Endothelial cell (in vitro differentiated cells): ENCODE measurements around the gene SEC24A. TPM values are rescaled to one million over a fixed set of nuclear protein-coding genes. Genes with fewer than 3 reads are reported as not detected.

ENCODE experiments used
- DNase-seq: peaks from one replicate; pipeline ENCODE4 v3.0.0; 2021; ENCODE audit warnings: low spot score
- H3K27ac Mint-ChIP-seq: one replicate; pipeline ENCODE4 v1.8.0; 2021; ENCODE audit warnings: mixed read lengths, inconsistent platforms; ENCODE audit not compliant: unreplicated experiment
- H3K27me3 Mint-ChIP-seq: one replicate; pipeline ENCODE4 v1.8.0; 2021; ENCODE audit warnings: mild to moderate bottlenecking, moderate library complexity, mixed read lengths, inconsistent platforms; ENCODE audit not compliant: unreplicated experiment
- H3K36me3 Mint-ChIP-seq: one replicate; pipeline ENCODE4 v1.8.0; 2021; ENCODE audit warnings: mild to moderate bottlenecking, low read depth, mixed read lengths, inconsistent platforms; ENCODE audit not compliant: unreplicated experiment
- H3K4me1 Mint-ChIP-seq: one replicate; pipeline ENCODE4 v1.8.0; 2021; ENCODE audit warnings: mild to moderate bottlenecking, mixed read lengths, inconsistent platforms; ENCODE audit not compliant: unreplicated experiment
- H3K4me3 Mint-ChIP-seq: one replicate; pipeline ENCODE4 v1.8.0; 2021; ENCODE audit warnings: mild to moderate bottlenecking, mixed read lengths, inconsistent platforms; ENCODE audit not compliant: unreplicated experiment
- H3K9me3 Mint-ChIP-seq: one replicate; pipeline ENCODE4 v1.8.0; 2021; ENCODE audit warnings: mixed read lengths, inconsistent platforms; ENCODE audit not compliant: unreplicated experiment
- total RNA-seq: library from RNA; stranded (reverse); fragmentation: NEBNext Ultra II Directional; extraction: Animal tissue kit (Norgen Biotek cat#: 25700); gene quantifications from one replicate; pipeline ENCODE4 v1.2.1, GENCODE V29; 2021; ENCODE audit not compliant: unreplicated experiment
- TF ChIP-seq, protein P1 (sequence below): fragments of 200-600 bp; sonication (generic); IDR thresholded peaks from one replicate; pipeline ENCODE4 v1.5.0; 2021; ENCODE audit warnings: antibody characterized with exemption; ENCODE audit not compliant: unreplicated experiment

Gene SEC24A
- total RNA-seq, 1 donor from 2014 or later = 17.6 TPM

DNA sequence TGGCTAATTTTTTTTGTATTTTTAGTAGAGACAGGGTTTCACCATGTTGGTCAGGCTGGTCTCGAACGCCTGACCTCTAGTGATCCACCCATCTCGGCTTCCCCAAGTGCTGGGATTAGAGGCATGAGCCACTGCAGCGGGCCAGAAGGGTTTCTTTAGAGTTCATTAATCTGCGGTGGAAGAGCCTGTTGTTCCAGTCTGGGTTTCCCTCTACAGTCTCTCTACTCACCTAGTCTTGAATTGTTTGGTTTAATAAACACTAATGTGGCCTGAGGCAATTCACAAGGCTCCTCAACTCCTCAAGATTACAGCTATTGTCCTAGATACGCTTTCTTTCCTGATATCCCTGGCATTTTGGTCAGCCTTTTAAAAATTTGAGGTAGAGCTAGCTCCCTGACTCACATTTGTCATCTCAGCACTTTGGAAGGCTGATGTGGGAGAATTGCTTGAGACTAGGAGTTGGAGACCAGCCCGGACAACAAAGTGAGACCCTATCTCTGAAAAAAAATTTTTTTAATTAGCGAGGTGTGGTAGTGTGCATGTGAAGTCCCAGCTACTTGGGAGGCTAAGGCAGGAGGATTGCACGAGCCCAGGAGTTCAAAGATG lies 11.4 kb upstream of the SEC24A start:
- Mint-ChIP-seq H3K4me3 (no peak overlapping the region), H3K27ac (no peak overlapping the region), H3K36me3 (no peaks in the 10 kb centered on the region)

DNA sequence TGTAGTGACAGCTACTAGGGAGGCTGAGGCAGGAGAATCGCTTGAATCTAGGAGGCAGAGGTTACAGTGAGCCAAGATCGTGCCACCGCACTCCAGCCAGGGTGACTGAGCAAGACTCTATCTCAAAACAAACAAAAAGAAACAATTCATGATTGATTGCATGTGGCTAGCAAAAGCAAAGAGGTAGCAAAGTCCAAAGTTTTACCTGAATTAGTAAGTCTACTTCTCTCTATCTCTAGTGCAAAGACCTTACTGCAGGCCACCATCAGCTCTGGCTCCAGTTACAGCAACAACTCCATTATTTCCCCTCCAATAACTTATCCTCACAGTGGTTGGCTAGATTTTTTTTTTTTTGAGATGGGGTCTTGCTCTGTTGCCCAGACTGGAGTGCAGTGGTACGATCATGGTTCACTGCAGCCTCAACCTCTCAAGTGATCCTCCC lies 9.8 kb upstream of the SEC24A start:
- no peaks in the 10 kb centered on the region for H3K9me3 Mint-ChIP-seq
- no peaks in the 10 kb centered on the region for H3K4me1 Mint-ChIP-seq
- TF ChIP-seq, protein P1, sequence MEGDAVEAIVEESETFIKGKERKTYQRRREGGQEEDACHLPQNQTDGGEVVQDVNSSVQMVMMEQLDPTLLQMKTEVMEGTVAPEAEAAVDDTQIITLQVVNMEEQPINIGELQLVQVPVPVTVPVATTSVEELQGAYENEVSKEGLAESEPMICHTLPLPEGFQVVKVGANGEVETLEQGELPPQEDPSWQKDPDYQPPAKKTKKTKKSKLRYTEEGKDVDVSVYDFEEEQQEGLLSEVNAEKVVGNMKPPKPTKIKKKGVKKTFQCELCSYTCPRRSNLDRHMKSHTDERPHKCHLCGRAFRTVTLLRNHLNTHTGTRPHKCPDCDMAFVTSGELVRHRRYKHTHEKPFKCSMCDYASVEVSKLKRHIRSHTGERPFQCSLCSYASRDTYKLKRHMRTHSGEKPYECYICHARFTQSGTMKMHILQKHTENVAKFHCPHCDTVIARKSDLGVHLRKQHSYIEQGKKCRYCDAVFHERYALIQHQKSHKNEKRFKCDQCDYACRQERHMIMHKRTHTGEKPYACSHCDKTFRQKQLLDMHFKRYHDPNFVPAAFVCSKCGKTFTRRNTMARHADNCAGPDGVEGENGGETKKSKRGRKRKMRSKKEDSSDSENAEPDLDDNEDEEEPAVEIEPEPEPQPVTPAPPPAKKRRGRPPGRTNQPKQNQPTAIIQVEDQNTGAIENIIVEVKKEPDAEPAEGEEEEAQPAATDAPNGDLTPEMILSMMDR = no peak
- no peak for DNase-seq
- H3K4me3 Mint-ChIP-seq = no peak overlapping the region
- no peaks in the 10 kb centered on the region for H3K27me3 Mint-ChIP-seq
- H3K27ac Mint-ChIP-seq = no peak overlapping the region
- H3K36me3 Mint-ChIP-seq = no peaks in the 10 kb centered on the region

More for the DNA sequence above, 11.4 kb upstream of the SEC24A start:
- DNase-seq = no peak
- Mint-ChIP-seq H3K9me3 (no peaks in the 10 kb centered on the region), H3K27me3 (no peaks in the 10 kb centered on the region), H3K4me1 (no peaks in the 10 kb centered on the region)
- TF ChIP-seq, protein P1 = no peak

DNA sequence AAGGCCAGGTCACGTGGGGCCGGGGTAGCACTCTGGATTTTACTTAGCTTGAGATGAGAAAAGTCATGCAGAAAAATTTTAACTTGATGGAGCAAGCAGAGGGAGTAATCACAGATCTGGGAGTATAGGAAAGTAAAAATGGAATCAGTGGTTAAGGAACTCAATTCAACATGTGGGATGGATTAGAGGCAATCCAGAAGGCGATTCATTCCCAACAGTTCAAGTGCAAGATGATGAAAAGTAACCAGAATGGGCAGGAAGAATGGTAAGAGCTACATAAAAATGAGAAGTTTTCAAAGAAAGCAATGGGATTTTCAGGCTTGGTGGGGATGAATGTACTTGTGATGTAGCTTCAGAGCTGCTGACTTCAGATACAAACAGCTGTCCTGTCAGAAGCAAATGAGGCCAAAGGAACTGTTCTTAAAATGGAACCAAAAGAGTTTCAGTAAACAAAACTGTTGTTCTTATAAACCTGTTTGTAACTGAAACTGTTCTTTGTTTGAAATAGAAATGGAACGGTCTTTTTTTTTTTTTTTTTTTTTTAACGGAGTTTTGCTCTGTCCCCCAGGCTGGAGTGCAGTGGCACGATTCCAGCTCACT lies 5.6 kb upstream of the SEC24A start:
- H3K4me3 Mint-ChIP-seq = no peak overlapping the region
- TF ChIP-seq, protein P1 = no peak
- no peaks in the 10 kb centered on the region for H3K36me3 Mint-ChIP-seq
- no peaks in the 10 kb centered on the region for H3K9me3 Mint-ChIP-seq
- no peak overlapping the region for H3K27ac Mint-ChIP-seq
- DNase-seq = no peak
- peaks cover 1% of the 10 kb centered on the region for H3K4me1 Mint-ChIP-seq
- H3K27me3 Mint-ChIP-seq = no peaks in the 10 kb centered on the region

DNA sequence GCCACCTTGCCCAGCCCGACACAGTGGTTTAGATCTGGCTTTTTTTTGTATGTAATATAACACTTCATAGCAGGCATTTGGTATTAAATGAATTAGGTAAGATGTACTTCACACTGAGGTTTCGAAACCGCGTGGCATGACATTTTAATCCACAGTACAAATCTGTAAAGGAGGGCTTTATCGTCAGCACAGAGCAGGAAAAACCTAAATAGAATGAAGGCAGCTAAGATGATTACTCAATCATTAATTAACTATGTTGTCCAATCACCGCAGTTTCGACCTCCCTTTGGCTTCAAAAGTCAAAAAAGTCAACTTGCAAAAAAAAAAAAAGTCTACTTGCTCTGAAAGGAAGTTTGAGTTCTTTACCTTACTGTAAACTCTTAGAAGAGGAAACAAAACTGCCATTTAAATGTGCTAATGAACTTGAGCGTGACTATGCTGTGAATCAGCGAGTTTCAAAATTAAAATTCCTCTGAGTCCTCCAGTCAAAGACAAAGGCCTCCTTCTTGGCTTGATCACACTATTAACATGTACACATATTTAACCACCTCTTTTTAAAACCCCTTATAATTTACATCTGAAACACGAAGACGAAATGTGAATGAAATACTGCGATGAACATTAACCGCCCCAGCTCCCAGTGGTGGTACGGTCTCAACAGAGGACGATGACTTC lies 698 bp upstream of the SEC24A start:
- H3K36me3 Mint-ChIP-seq = no peaks in the 10 kb centered on the region
- peaks cover 13% of the 10 kb centered on the region for H3K4me1 Mint-ChIP-seq
- TF ChIP-seq, protein P1 = no peak
- H3K9me3 Mint-ChIP-seq = no peaks in the 10 kb centered on the region
- peaks cover 8% of the 10 kb centered on the region for H3K27me3 Mint-ChIP-seq
- no peak for DNase-seq
- peak overlapping the region; percentile 94 for H3K4me3 Mint-ChIP-seq
- peak overlapping the region; percentile 95 for H3K27ac Mint-ChIP-seq
